Upper lobe of left lung (tissue), 4 donors: ENCODE data around the gene C1QL1.

Source experiments
- CTCF ChIP-seq, 6 experiments: fragments of 450-650 bp in 4 of 6; fragments of 200-600 bp in 2 of 6; sonication (generic) in 2 of 6; IDR thresholded peaks; one replicate each; pipeline ENCODE4 v1.5.1; 2016 to 2019; ENCODE audit warnings: antibody characterized with exemption in 6 of 6
- POLR2A ChIP-seq, 4 donors: fragments of 450-650 bp; IDR thresholded peaks; one replicate each; pipeline ENCODE4 v1.5.1; 2016 to 2017; ENCODE audit warnings: antibody characterized with exemption in 4 of 4, mild to moderate bottlenecking in 2 of 4
- POLR2AphosphoS5 ChIP-seq, 2 donors: sonication (generic); formaldehyde crosslinking; IDR thresholded peaks; one replicate each; pipeline ENCODE4 v1.5.1; 2017; ENCODE audit warnings: antibody characterized with exemption in 2 of 2

- no peak for TF ChIP-seq CTCF (IDR thresholded peaks at IDR 0.05)
- no peak for TF ChIP-seq POLR2A (IDR thresholded peaks at IDR 0.05)
- TF ChIP-seq POLR2AphosphoS5 (IDR thresholded peaks at IDR 0.05), result no peak
Measured at GRCh38 chr17:44970136-44970741, 2.1 kb upstream of the C1QL1 start.
